Measurements from ENCODE around the gene ZNF385B. TPM values are rescaled to one million over a fixed set of nuclear protein-coding genes. Genes with fewer than 3 reads are reported as not detected.

Gene ZNF385B
- polyA plus RNA-seq, 1 of the 3 experiments (the other 2 are of a cell fraction): 0.16 TPM

GRCh38 chr2:179551539-179552045, 309.8 kb downstream of the ZNF385B start:
- Histone ChIP-seq H3K4me2 (no peak overlapping the region), H3K27ac (ENCODE audit: low read depth in 2 of 2, low read length in 1 of 2) (no peak overlapping the region), H2AFZ (ENCODE audit: low read depth) (no peak overlapping the region), H3K9me3 (no peaks in the 10 kb centered on the region), H3K4me1 (ENCODE audit: control insufficient read depth in 1 of 2, insufficient read depth in 2 of 2, low read depth in 1 of 2, low read length in 1 of 2) (no peaks in the 10 kb centered on the region), H4K20me1 (ENCODE audit: insufficient read depth) (no peaks in the 10 kb centered on the region), H3F3A (replicated peaks; ENCODE audit: insufficient read depth) (no peaks in the 10 kb centered on the region), H3K27me3 (ENCODE audit: insufficient read depth) (no peaks in the 10 kb centered on the region), H3K9me2 (no peaks in the 10 kb centered on the region), H3K79me2 (ENCODE audit: insufficient read depth) (no peaks in the 10 kb centered on the region), H3K36me3 (replicated peaks in 1 of 2; ENCODE audit: control insufficient read depth in 1 of 2, insufficient read depth in 2 of 2, low read length in 1 of 2) (no peaks in the 10 kb centered on the region), H3K4me3 (ENCODE audit: low read depth in 2 of 2, low read length in 1 of 2) (no peak overlapping the region), H3K9ac (no peak overlapping the region)
- no peak for DNase-seq
- ChIA-PET POLR2A (no interaction called here), CTCF (no interaction called here)
- TF ChIP-seq ELF1 (IDR thresholded peaks at IDR 0.05): no peak
- WGBS (ENCODE audit: low lambda C conversion rate): 69% methylated on average over 1 of the region's 1 CpG

GRCh38 chr2:179550849-179551248, 310.6 kb downstream of the ZNF385B start:
- Histone ChIP-seq H3K9ac (no peak overlapping the region), H3K36me3 (replicated peaks in 1 of 2; ENCODE audit: control insufficient read depth in 1 of 2, insufficient read depth in 2 of 2, low read length in 1 of 2) (no peaks in the 10 kb centered on the region), H3K4me3 (ENCODE audit: low read depth in 2 of 2, low read length in 1 of 2) (no peak overlapping the region), H3K27me3 (ENCODE audit: insufficient read depth) (no peaks in the 10 kb centered on the region), H4K20me1 (ENCODE audit: insufficient read depth) (no peaks in the 10 kb centered on the region), H3K4me2 (no peak overlapping the region), H3K9me2 (no peaks in the 10 kb centered on the region), H3K79me2 (ENCODE audit: insufficient read depth) (no peaks in the 10 kb centered on the region), H3F3A (replicated peaks; ENCODE audit: insufficient read depth) (no peaks in the 10 kb centered on the region), H3K4me1 (ENCODE audit: control insufficient read depth in 1 of 2, insufficient read depth in 2 of 2, low read depth in 1 of 2, low read length in 1 of 2) (no peaks in the 10 kb centered on the region), H3K27ac (ENCODE audit: low read depth in 2 of 2, low read length in 1 of 2) (no peak overlapping the region), H2AFZ (ENCODE audit: low read depth) (no peak overlapping the region), H3K9me3 (no peaks in the 10 kb centered on the region)
- POLR2A ChIA-PET: no interaction called here
- TF ChIP-seq MAX (IDR thresholded peaks at IDR 0.05; ENCODE audit: low read depth): no peak
- TF ChIP-seq ELF1 (IDR thresholded peaks at IDR 0.05): no peak
- no peak for TF ChIP-seq JUND (IDR thresholded peaks at IDR 0.05)
- TF ChIP-seq USF2 (IDR thresholded peaks at IDR 0.05; ENCODE audit: borderline replicate concordance, low read depth, low read length): no peak
- no peak for TF ChIP-seq RCOR1 (IDR thresholded peaks at IDR 0.05; ENCODE audit: low read length)
- TF ChIP-seq SIN3A (IDR thresholded peaks at IDR 0.05; ENCODE audit: borderline replicate concordance, low read depth, low read length): no peak
- TF ChIP-seq NFIC (IDR thresholded peaks at IDR 0.05; ENCODE audit: borderline replicate concordance): no peak
- no peak for TF ChIP-seq FOXJ3 (CRISPR knock-in tag; IDR thresholded peaks at IDR 0.05)
- TF ChIP-seq USF1 (IDR thresholded peaks at IDR 0.05; ENCODE audit: borderline replicate concordance, low read depth): no peak
- TF ChIP-seq TEAD4 (IDR thresholded peaks at IDR 0.05; ENCODE audit: borderline replicate concordance, insufficient read depth): no peak
- TF ChIP-seq NRF1 (IDR thresholded peaks at IDR 0.05; ENCODE audit: low read depth, low read length): no peak
- TF ChIP-seq MEF2A (IDR thresholded peaks at IDR 0.05; ENCODE audit: borderline replicate concordance, low read depth): no peak
- no peak for TF ChIP-seq CHD2 (IDR thresholded peaks at IDR 0.05; ENCODE audit: low read length, partially characterized antibody)
- no peak for DNase-seq
- 82% methylated on average over 4 of the region's 4 CpGs for WGBS (ENCODE audit: low lambda C conversion rate)
- CTCF ChIA-PET: no interaction called here
